ENCODE data around the gene BBS12.

Gene BBS12

GRCh38 chr4:122701965-122702364, 30.5 kb upstream of the BBS12 start:
- no peaks in the 10 kb centered on the region for H3K9me3 Mint-ChIP-seq
- H3K4me1 Mint-ChIP-seq, result peaks cover 6% of the 10 kb centered on the region
- H3K36me3 Mint-ChIP-seq (ENCODE audit: low read depth), result no peaks in the 10 kb centered on the region
- no peak overlapping the region for H3K27ac Mint-ChIP-seq
- no peak overlapping the region for H3K4me3 Mint-ChIP-seq
- no peak for TF ChIP-seq CTCF (IDR thresholded peaks at IDR 0.05; ENCODE audit: unreplicated experiment in 3 of 3)
- peaks cover 6% of the 10 kb centered on the region for H3K27me3 Mint-ChIP-seq (ENCODE audit: low read depth)

DNA sequence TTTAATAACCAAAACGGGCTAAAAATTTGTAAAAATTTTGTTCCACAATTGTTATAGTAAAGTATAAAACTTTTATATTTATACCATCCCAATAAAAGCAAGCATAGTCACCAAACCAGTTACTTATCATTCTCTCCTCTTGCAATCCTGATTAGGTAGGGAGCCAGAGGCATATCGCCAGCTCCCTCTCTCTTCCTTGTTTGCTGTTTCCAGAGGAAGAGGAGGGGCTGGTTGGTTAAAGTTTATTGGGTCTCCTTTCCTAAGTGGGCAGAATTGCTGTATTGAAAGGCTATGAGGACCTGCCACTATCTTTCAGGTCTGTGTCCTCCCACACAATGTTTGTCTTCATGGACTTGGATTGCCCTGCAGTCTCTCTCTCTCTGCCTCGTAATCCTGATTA, 29.6 kb upstream of the BBS12 start:
- no peak for TF ChIP-seq CTCF (IDR thresholded peaks at IDR 0.05; ENCODE audit: unreplicated experiment in 3 of 3)
- Mint-ChIP-seq H3K27ac (no peak overlapping the region), H3K27me3 (ENCODE audit: low read depth) (peaks cover 6% of the 10 kb centered on the region), H3K4me3 (no peak overlapping the region), H3K9me3 (no peaks in the 10 kb centered on the region), H3K36me3 (ENCODE audit: low read depth) (no peaks in the 10 kb centered on the region), H3K4me1 (peaks cover 6% of the 10 kb centered on the region)

GRCh38 chr4:122703868-122704267, 28.6 kb upstream of the BBS12 start:
- Mint-ChIP-seq H3K4me1 (peaks cover 6% of the 10 kb centered on the region), H3K4me3 (no peak overlapping the region), H3K27ac (no peak overlapping the region), H3K9me3 (no peaks in the 10 kb centered on the region), H3K36me3 (ENCODE audit: low read depth) (no peaks in the 10 kb centered on the region), H3K27me3 (ENCODE audit: low read depth) (peaks cover 6% of the 10 kb centered on the region)
- TF ChIP-seq CTCF (IDR thresholded peaks at IDR 0.05; ENCODE audit: unreplicated experiment in 3 of 3), result no peak

GRCh38 chr4:122705009-122705408, 27.5 kb upstream of the BBS12 start:
- Mint-ChIP-seq H3K27ac (no peak overlapping the region), H3K36me3 (ENCODE audit: low read depth) (no peaks in the 10 kb centered on the region), H3K9me3 (no peaks in the 10 kb centered on the region), H3K27me3 (ENCODE audit: low read depth) (peaks cover 6% of the 10 kb centered on the region), H3K4me3 (no peak overlapping the region), H3K4me1 (peaks cover 4% of the 10 kb centered on the region)
- TF ChIP-seq CTCF (IDR thresholded peaks at IDR 0.05; ENCODE audit: unreplicated experiment in 3 of 3), result no peak

DNA sequence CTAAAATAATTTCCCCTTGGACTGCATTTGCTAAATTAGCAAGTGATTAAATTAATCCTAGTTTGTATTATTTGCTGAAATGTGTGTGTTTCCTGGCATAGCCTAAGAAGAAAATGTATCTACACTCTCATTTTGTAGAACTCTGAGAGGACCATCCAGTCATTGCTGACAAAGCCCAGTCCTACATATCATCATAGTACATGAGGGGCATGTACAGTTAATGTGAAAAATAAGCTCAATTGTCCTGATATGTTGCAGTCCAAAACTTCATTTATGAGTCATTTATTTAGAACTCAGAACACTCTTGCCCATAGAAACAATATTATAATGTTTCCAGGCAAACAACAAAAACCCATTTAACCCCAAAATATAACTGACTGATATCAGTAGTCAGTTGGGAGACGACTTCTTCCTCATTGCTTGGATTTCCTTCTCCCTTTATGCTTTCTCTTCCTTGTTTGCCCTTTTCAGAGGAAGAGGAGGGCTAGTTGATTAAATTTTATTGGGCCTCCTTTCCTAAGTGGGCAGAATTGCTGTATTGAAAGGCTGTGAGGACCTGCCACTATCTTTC, 26.9 kb upstream of the BBS12 start:
- Mint-ChIP-seq H3K27ac (no peak overlapping the region), H3K36me3 (ENCODE audit: low read depth) (no peaks in the 10 kb centered on the region), H3K27me3 (ENCODE audit: low read depth) (no peaks in the 10 kb centered on the region), H3K4me3 (no peak overlapping the region), H3K9me3 (no peaks in the 10 kb centered on the region), H3K4me1 (peaks cover 6% of the 10 kb centered on the region)
- no peak for TF ChIP-seq CTCF (IDR thresholded peaks at IDR 0.05; ENCODE audit: unreplicated experiment in 3 of 3)

- Mint-ChIP-seq H3K36me3 (ENCODE audit: low read depth) (no peaks in the 10 kb centered on the region), H3K27ac (no peak overlapping the region), H3K27me3 (ENCODE audit: low read depth) (no peaks in the 10 kb centered on the region), H3K9me3 (no peaks in the 10 kb centered on the region), H3K4me3 (no peak overlapping the region), H3K4me1 (peaks cover 6% of the 10 kb centered on the region)
- no peak for TF ChIP-seq CTCF (IDR thresholded peaks at IDR 0.05; ENCODE audit: unreplicated experiment in 3 of 3)
Measured at GRCh38 chr4:122706511-122706910, 26.0 kb upstream of the BBS12 start.
